Ishikawa (cell line): ENCODE measurements around the gene SDK1.

Experiments
- CEBPB ChIP-seq: IDR thresholded peaks from 2 replicates; pipeline ENCODE4 v1.6.1; 2012
- CREB1 ChIP-seq: IDR thresholded peaks from 2 replicates; pipeline ENCODE4 v1.6.1; 2012; ENCODE audit warnings: low read depth
- EGR1 ChIP-seq: IDR thresholded peaks from 2 replicates; pipeline ENCODE4 v1.6.1; 2012
- EP300 ChIP-seq: IDR thresholded peaks from 2 replicates; pipeline ENCODE4 v1.6.1; 2012; ENCODE audit warnings: borderline replicate concordance
- FOXM1 ChIP-seq: IDR thresholded peaks from 2 replicates; pipeline ENCODE4 v1.6.1; 2012; ENCODE audit warnings: low read depth, borderline replicate concordance
- NFIC ChIP-seq: IDR thresholded peaks from 2 replicates; pipeline ENCODE4 v1.6.1; 2012
- RAD21 ChIP-seq: IDR thresholded peaks from 2 replicates; pipeline ENCODE4 v1.6.1; 2012; ENCODE audit warnings: low read depth
- TAF1 ChIP-seq: IDR thresholded peaks from 2 replicates; pipeline ENCODE4 v1.6.1; 2012; ENCODE audit warnings: low read depth, mild to moderate bottlenecking
- TCF12 ChIP-seq: IDR thresholded peaks from 2 replicates; pipeline ENCODE4 v1.6.1; 2012; ENCODE audit warnings: low read depth
- TEAD4 ChIP-seq: IDR thresholded peaks from 2 replicates; pipeline ENCODE4 v1.6.1; 2012
- YY1 ChIP-seq: IDR thresholded peaks from 2 replicates; pipeline ENCODE4 v1.6.1; 2012; ENCODE audit warnings: low read depth
- ZBTB7A ChIP-seq: IDR thresholded peaks from 2 replicates; pipeline ENCODE4 v1.6.1; 2012; ENCODE audit warnings: low read depth
- TF ChIP-seq, protein P1 (sequence below): IDR thresholded peaks from 2 replicates; pipeline ENCODE4 v1.6.1; 2012
- TF ChIP-seq, protein P2 (sequence below): IDR thresholded peaks from 2 replicates; pipeline ENCODE4 v1.6.1; 2012; ENCODE audit warnings: low read depth, mild to moderate bottlenecking
- TF ChIP-seq, protein P3 (sequence below): IDR thresholded peaks from 2 replicates; pipeline ENCODE4 v1.6.1; 2012

The SDK1 gene

DNA sequence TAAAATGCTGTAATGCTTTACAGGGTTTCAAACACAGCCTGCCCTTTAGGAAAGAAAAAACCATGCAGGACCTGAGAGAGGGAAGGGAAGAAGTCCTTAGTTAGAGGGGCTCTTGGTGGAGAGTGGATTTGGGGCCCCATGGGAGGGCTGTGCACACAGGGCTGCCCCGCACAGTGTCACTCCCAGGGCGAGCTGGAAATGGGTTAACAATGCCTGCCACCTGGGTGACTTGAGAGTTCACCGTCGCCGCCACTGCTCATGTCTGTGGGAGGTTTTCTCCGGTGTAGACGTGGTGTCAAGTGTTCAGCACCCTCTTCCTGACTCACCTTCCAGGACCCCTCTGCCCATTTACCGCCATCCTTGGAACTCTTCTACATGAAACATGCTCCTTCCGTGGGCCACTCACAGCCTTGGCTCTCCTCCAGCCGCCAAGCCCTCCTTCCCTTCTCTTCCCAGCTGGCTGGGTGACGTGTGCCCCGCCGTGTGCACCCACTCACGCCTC lies 686.4 kb downstream of the SDK1 start:
- TF ChIP-seq, protein P1, sequence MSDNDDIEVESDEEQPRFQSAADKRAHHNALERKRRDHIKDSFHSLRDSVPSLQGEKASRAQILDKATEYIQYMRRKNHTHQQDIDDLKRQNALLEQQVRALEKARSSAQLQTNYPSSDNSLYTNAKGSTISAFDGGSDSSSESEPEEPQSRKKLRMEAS, result no peak
- no peak for TF ChIP-seq TEAD4
- TF ChIP-seq YY1, result no peak
- no peak for TF ChIP-seq ZBTB7A
- no peak for TF ChIP-seq TCF12
- TF ChIP-seq NFIC, result no peak
- no peak for TF ChIP-seq CEBPB
- TF ChIP-seq, protein P2, sequence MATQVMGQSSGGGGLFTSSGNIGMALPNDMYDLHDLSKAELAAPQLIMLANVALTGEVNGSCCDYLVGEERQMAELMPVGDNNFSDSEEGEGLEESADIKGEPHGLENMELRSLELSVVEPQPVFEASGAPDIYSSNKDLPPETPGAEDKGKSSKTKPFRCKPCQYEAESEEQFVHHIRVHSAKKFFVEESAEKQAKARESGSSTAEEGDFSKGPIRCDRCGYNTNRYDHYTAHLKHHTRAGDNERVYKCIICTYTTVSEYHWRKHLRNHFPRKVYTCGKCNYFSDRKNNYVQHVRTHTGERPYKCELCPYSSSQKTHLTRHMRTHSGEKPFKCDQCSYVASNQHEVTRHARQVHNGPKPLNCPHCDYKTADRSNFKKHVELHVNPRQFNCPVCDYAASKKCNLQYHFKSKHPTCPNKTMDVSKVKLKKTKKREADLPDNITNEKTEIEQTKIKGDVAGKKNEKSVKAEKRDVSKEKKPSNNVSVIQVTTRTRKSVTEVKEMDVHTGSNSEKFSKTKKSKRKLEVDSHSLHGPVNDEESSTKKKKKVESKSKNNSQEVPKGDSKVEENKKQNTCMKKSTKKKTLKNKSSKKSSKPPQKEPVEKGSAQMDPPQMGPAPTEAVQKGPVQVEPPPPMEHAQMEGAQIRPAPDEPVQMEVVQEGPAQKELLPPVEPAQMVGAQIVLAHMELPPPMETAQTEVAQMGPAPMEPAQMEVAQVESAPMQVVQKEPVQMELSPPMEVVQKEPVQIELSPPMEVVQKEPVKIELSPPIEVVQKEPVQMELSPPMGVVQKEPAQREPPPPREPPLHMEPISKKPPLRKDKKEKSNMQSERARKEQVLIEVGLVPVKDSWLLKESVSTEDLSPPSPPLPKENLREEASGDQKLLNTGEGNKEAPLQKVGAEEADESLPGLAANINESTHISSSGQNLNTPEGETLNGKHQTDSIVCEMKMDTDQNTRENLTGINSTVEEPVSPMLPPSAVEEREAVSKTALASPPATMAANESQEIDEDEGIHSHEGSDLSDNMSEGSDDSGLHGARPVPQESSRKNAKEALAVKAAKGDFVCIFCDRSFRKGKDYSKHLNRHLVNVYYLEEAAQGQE, result no peak
- no peak for TF ChIP-seq TAF1
- TF ChIP-seq FOXM1, result no peak
- no peak for TF ChIP-seq RAD21
- TF ChIP-seq, protein P3, sequence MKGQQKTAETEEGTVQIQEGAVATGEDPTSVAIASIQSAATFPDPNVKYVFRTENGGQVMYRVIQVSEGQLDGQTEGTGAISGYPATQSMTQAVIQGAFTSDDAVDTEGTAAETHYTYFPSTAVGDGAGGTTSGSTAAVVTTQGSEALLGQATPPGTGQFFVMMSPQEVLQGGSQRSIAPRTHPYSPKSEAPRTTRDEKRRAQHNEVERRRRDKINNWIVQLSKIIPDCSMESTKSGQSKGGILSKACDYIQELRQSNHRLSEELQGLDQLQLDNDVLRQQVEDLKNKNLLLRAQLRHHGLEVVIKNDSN, result no peak
- TF ChIP-seq CREB1, result no peak
- no peak for TF ChIP-seq EP300
- TF ChIP-seq EGR1, result no peak

DNA sequence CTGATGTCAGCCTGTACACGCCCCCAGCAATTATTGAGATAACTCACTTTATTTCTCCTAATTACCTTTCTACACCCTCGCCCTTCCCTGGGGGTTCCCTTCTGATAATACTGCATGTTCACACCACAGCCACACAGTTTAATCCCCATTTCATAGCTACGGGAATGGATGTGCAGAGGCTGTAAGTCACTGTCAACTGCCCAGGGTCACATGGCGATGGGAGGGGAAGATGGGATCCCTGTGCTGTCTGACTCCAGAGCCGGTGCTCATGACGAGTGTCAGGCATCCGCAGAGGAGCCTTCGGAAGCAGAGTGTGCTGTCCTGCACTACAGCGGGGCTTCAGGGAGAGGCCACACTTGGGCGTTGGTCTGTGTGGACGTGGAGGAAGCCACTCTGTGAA lies 688.7 kb downstream of the SDK1 start:
- TF ChIP-seq ZBTB7A, result no peak
- TF ChIP-seq, protein P3, result no peak
- TF ChIP-seq, protein P1, result no peak
- no peak for TF ChIP-seq EGR1
- TF ChIP-seq CREB1, result no peak
- no peak for TF ChIP-seq NFIC
- TF ChIP-seq TEAD4, result no peak
- no peak for TF ChIP-seq CEBPB

DNA sequence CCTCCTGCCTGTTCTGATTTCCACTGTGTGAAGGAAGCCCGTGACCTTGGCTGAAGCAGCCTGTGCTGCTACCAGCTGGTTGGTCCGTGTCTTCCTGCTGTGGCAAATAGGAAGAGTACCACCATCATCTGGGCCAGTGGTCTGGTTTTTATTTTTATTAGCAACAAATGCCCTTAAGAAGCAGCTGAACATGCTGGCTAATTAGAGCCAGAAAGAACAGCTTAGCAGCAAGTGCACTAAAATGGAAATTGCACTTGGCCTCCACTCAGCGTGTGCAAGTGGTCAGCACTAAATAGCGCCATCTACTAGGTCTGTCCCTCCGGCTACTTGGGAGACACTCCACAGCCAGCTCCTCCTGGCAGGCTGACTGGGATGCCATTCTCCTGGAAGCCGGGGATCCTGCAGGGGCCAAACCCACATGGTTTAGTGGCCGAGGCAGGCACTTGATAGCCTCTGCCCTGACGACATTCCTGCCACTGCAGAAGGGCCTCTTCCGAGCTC lies 690.7 kb downstream of the SDK1 start:
- TF ChIP-seq CREB1 (no peak), YY1 (no peak), TAF1 (no peak), TEAD4 (no peak), TCF12 (no peak), NFIC (no peak), RAD21 (no peak), EP300 (no peak), ZBTB7A (no peak), CEBPB (no peak), EGR1 (no peak), FOXM1 (no peak)
- TF ChIP-seq, protein P3, result no peak
- TF ChIP-seq, protein P2, result no peak
- TF ChIP-seq, protein P1, result no peak

DNA sequence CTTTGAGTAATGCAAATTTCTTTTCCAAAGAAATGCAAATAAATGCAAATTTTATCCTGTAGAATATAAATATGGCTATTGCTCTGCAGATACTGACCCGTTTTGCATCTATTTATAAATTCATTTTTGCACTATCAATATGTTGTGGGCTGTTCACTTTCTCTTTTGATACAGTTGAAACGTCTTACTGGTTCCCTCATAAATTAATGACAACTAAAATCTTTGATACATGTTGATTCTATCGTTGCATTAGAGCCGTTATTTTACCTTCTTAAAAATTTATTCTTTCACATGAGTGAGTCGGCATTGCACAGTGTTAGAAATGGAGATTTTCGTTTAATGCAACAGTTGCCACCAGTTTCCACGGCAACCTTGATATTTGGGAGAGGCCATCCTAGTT lies 691.8 kb downstream of the SDK1 start:
- TF ChIP-seq EP300, result no peak
- TF ChIP-seq, protein P3, result no peak
- no peak for TF ChIP-seq NFIC
- TF ChIP-seq YY1, result no peak
- no peak for TF ChIP-seq TCF12
- no peak for TF ChIP-seq ZBTB7A

DNA sequence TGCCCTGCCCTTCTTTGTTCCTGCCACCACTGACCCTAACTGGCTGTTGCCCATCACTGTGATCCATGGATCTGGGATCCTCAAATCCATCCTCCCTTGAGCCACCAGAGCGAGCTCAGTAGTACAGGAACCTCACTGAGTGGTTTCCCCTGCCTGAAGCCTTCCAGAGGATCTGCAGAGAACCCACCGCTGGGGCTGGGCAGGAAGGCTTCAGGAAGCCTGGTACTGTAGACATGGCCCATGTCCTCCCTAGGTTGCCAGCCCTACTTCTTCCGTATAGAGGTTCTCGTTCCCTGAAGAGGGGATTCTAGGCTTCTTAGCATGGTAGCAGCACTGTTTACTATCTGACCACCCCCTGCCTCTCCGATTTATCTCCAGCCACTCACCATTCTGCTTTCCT lies 693.7 kb downstream of the SDK1 start:
- TF ChIP-seq EGR1 (no peak), RAD21 (no peak), NFIC (no peak), CREB1 (no peak), YY1 (no peak), TCF12 (no peak)
- TF ChIP-seq, protein P2, result no peak
